Neural progenitor cell (in vitro differentiated cells): Measurements from ENCODE around the gene CDC42EP3. TPM values are rescaled to one million over a fixed set of nuclear protein-coding genes. Genes with fewer than 3 reads are reported as not detected.

ENCODE experiments used
- DNase-seq: peaks from one replicate; pipeline ENCODE4 v3.0.0-alpha.2; 2016; ENCODE audit warnings: low spot score
- H2AFZ ChIP-seq: fragments of 200-600 bp; sonication (generic); replicated peaks from 2 replicates; pipeline ENCODE4 v1.6.1; 2016; ENCODE audit warnings: antibody characterized with exemption
- H3F3A ChIP-seq: fragments of 200-600 bp; sonication (generic); 2 replicates; pipeline ENCODE4 v1.6.1; 2016; ENCODE audit warnings: antibody characterized with exemption, low read depth
- H3K27ac ChIP-seq: fragments of 200-600 bp; sonication (generic); 2 replicates; pipeline ENCODE4 v1.5.1; 2016; ENCODE audit warnings: mild to moderate bottlenecking
- H3K27me3 ChIP-seq: fragments of 200-600 bp; sonication (generic); 2 replicates; pipeline ENCODE4 v1.6.1; 2016; ENCODE audit warnings: mild to moderate bottlenecking, moderate library complexity
- H3K36me3 ChIP-seq: fragments of 200-600 bp; sonication (generic); 2 replicates; pipeline ENCODE4 v1.5.1; 2016
- H3K4me1 ChIP-seq: fragments of 200-600 bp; sonication (generic); 2 replicates; pipeline ENCODE4 v1.6.1; 2016; ENCODE audit warnings: mixed run types
- H3K4me2 ChIP-seq: fragments of 200-600 bp; sonication (generic); 2 replicates; pipeline ENCODE4 v1.6.1; 2016
- H3K4me3 ChIP-seq: fragments of 200-600 bp; sonication (generic); 2 replicates; pipeline ENCODE4 v1.5.1; 2016
- H3K79me2 ChIP-seq: fragments of 200-600 bp; sonication (generic); 2 replicates; pipeline ENCODE4 v1.6.1; 2016; ENCODE audit warnings: low read depth
- H3K9ac ChIP-seq: fragments of 200-600 bp; sonication (generic); 2 replicates; pipeline ENCODE4 v1.6.1; 2016
- H3K9me3 ChIP-seq: fragments of 200-600 bp; sonication (generic); 2 replicates; pipeline ENCODE4 v1.5.1; 2016; ENCODE audit warnings: low read depth
- H4K20me1 ChIP-seq: fragments of 200-600 bp; sonication (generic); 2 replicates; pipeline ENCODE4 v1.6.1; 2016; ENCODE audit warnings: low read depth
- H3K27ac Mint-ChIP-seq: 3 replicates; pipeline ENCODE4 v1.8.0; 2021; ENCODE audit warnings: mixed read lengths
- H3K27me3 Mint-ChIP-seq: 2 replicates; pipeline ENCODE4 v1.8.0; 2022; ENCODE audit warnings: low read depth, mild to moderate bottlenecking, inconsistent platforms, moderate library complexity, mixed read lengths; ENCODE audit not compliant: insufficient read depth
- H3K36me3 Mint-ChIP-seq: 3 replicates; pipeline ENCODE4 v1.8.0; 2021; ENCODE audit warnings: mixed read lengths
- H3K4me1 Mint-ChIP-seq: 3 replicates; pipeline ENCODE4 v1.8.0; 2021; ENCODE audit warnings: mixed read lengths
- H3K4me3 Mint-ChIP-seq: 3 replicates; pipeline ENCODE4 v1.8.0; 2021; ENCODE audit warnings: mild to moderate bottlenecking, moderate library complexity, mixed read lengths
- H3K9me3 Mint-ChIP-seq: 3 replicates; pipeline ENCODE4 v1.8.0; 2020; ENCODE audit warnings: mixed read lengths
- CTCF ChIP-seq: fragments of 200-600 bp; sonication (generic); IDR thresholded peaks from 2 replicates; pipeline ENCODE4 v1.5.1; 2017; ENCODE audit warnings: antibody characterized with exemption, mild to moderate bottlenecking
- EZH2 ChIP-seq: fragments of 200-600 bp; sonication (generic); IDR thresholded peaks from 2 replicates; pipeline ENCODE4 v1.6.1; 2017; ENCODE audit warnings: antibody characterized with exemption, mild to moderate bottlenecking, moderate library complexity
- EZH2phosphoT487 ChIP-seq: fragments of 200-600 bp; sonication (generic); IDR thresholded peaks from 2 replicates; pipeline ENCODE4 v1.6.1; 2017; ENCODE audit warnings: antibody characterized with exemption
- total RNA-seq: library from RNA; depleted of rRNA; stranded (reverse); fragments of >200 nt; gene quantifications from 2 replicates; pipeline ENCODE4 v1.2.3, GENCODE V29; 2015; ENCODE audit warnings: low replicate concordance

The CDC42EP3 gene
- total RNA-seq, 1 donor from 2014 or later = 21.2 TPM

- Histone ChIP-seq H2AFZ (no peak overlapping the region), H3K4me2 (peak overlapping the region; percentile 61), H3K4me1 (peaks cover 52% of the 10 kb centered on the region), H4K20me1 (peaks cover 13% of the 10 kb centered on the region), H3K79me2 (peaks cover 79% of the 10 kb centered on the region), H3K9me3 (no peaks in the 10 kb centered on the region), H3K27ac (no peak overlapping the region), H3K27me3 (no peaks in the 10 kb centered on the region), H3K36me3 (no peaks in the 10 kb centered on the region), H3K9ac (no peak overlapping the region), H3F3A (peaks cover 43% of the 10 kb centered on the region), H3K4me3 (no peak overlapping the region)
- Mint-ChIP-seq H3K4me1 (peaks cover 39% of the 10 kb centered on the region), H3K27me3 (peaks cover 5% of the 10 kb centered on the region), H3K4me3 (no peak overlapping the region), H3K36me3 (peaks cover 11% of the 10 kb centered on the region), H3K9me3 (no peaks in the 10 kb centered on the region), H3K27ac (no peak overlapping the region)
- peak; percentile 31 for DNase-seq
- TF ChIP-seq CTCF (no peak), EZH2phosphoT487 (no peak), EZH2 (no peak)
Observed at GRCh38 chr2:37654419-37654818, 17.0 kb downstream of the CDC42EP3 start.

GRCh38 chr2:37653805-37654378 lies 17.6 kb downstream of the CDC42EP3 start:
- peaks cover 79% of the 10 kb centered on the region for H3K79me2 ChIP-seq
- no peaks in the 10 kb centered on the region for H3K9me3 ChIP-seq
- no peak for DNase-seq
- peaks cover 13% of the 10 kb centered on the region for H4K20me1 ChIP-seq
- Mint-ChIP-seq H3K27ac (peak overlapping the region; percentile 2), H3K27me3 (peaks cover 5% of the 10 kb centered on the region), H3K9me3 (no peaks in the 10 kb centered on the region), H3K4me3 (no peak overlapping the region), H3K4me1 (peaks cover 38% of the 10 kb centered on the region), H3K36me3 (peaks cover 10% of the 10 kb centered on the region)
- peak overlapping the region; percentile 61 for H3K4me2 ChIP-seq
- no peak overlapping the region for H3K9ac ChIP-seq
- no peaks in the 10 kb centered on the region for H3K27me3 ChIP-seq
- H3K4me3 ChIP-seq = no peak overlapping the region
- no peak overlapping the region for H2AFZ ChIP-seq
- peaks cover 52% of the 10 kb centered on the region for H3K4me1 ChIP-seq
- TF ChIP-seq CTCF = no peak
- TF ChIP-seq EZH2phosphoT487 = no peak
- no peak for TF ChIP-seq EZH2
- H3K27ac ChIP-seq = no peak overlapping the region
- peaks cover 43% of the 10 kb centered on the region for H3F3A ChIP-seq
- no peaks in the 10 kb centered on the region for H3K36me3 ChIP-seq

GRCh38 chr2:37653093-37653492 lies 18.3 kb downstream of the CDC42EP3 start:
- H3K27ac ChIP-seq = no peak overlapping the region
- H4K20me1 ChIP-seq = peaks cover 13% of the 10 kb centered on the region
- Mint-ChIP-seq H3K4me1 (peaks cover 40% of the 10 kb centered on the region), H3K36me3 (peaks cover 10% of the 10 kb centered on the region), H3K4me3 (no peak overlapping the region), H3K27me3 (peaks cover 7% of the 10 kb centered on the region), H3K27ac (peak overlapping the region; percentile 14), H3K9me3 (peaks cover 3% of the 10 kb centered on the region)
- no peak overlapping the region for H3K9ac ChIP-seq
- H3K27me3 ChIP-seq = no peaks in the 10 kb centered on the region
- no peak overlapping the region for H3K4me2 ChIP-seq
- H2AFZ ChIP-seq = no peak overlapping the region
- no peaks in the 10 kb centered on the region for H3K9me3 ChIP-seq
- H3K79me2 ChIP-seq = peaks cover 82% of the 10 kb centered on the region
- peaks cover 40% of the 10 kb centered on the region for H3F3A ChIP-seq
- no peak for DNase-seq
- no peak for TF ChIP-seq EZH2
- TF ChIP-seq CTCF = no peak
- TF ChIP-seq EZH2phosphoT487 = no peak
- no peaks in the 10 kb centered on the region for H3K36me3 ChIP-seq
- peaks cover 50% of the 10 kb centered on the region for H3K4me1 ChIP-seq
- H3K4me3 ChIP-seq = no peak overlapping the region
